GM18861 (cell line): ENCODE measurements around the gene GLI3.

Source experiments
- ATAC-seq: cut with Tn5 transposase; IDR thresholded peaks from one replicate; pipeline ENCODE4 v1.9.1; 2021; ENCODE audit not compliant: unreplicated experiment

Gene GLI3

DNA sequence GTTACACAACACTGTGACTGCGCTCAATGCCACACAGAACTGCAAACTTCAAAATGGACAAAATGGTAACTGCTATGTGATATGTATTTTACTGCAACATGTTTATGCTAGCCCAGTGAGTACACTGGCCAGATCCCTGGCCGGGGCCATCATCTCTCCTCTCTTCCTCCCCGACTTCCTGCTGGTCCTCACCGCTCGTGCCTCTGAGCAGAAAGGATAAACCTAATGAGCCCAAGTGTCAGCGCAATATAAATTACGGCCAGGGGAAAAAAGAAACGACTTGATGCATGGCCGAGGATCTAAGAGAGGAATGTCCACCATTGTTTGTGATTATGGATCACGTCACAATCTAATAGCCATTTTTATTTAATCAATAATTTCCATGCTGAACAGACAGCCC lies 225.2 kb downstream of the GLI3 start:
- ATAC-seq, result no peak

DNA sequence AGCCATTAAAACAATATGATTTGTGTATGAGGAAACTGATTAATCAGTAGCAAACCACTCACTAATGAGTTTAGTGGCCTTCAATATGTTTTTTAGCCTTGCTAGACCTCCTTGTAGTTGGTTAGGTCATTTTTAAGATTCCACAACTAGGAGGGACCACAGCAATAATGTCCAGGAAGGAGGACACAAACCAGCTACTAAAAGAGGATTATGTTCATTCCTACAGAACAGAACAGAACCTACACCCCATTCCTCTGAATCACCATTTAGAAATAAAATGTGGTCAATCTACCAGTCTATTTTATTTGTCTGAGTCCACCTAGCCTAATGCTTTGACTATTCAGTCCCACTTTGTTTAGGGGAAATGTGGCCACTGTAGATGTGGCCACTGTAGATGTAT lies 226.3 kb downstream of the GLI3 start:
- ATAC-seq, result no peak

DNA sequence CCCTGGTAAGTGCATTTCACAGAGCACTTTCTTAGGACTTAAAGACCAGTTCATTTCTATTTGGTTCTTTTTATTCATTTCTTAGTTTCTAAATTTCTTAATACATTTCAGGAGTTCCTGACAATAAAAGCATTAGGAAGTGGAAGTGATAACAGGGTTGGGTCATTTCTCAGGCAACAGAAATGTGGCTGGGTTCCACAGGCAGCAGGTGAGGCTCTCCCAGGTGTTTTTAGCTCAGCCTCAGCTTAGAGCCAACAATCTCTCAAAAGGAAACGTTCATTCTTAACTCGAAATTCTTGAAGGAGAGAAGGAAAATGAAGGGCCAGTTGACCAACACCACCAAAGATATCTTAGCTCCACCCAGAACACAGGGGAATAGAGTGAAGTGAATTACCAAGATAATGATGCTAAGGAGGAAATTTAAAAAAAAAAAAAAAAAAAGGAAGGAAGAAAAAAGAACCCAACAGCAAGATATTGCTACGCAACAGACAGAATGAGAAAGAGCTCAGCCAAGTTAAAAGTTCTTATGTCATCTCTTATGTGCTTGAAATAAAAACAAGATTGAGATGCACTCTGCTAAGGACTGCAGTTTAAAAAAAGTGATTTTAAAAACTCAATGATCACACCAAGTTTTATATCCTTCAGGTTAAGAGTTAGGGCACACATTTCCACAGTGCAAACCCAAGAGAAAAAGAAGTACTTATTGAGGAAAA lies 230.1 kb downstream of the GLI3 start:
- no peak for ATAC-seq

- ATAC-seq, result no peak
Observed at GRCh38 chr7:42002654-42003053, 234.4 kb downstream of the GLI3 start.

DNA sequence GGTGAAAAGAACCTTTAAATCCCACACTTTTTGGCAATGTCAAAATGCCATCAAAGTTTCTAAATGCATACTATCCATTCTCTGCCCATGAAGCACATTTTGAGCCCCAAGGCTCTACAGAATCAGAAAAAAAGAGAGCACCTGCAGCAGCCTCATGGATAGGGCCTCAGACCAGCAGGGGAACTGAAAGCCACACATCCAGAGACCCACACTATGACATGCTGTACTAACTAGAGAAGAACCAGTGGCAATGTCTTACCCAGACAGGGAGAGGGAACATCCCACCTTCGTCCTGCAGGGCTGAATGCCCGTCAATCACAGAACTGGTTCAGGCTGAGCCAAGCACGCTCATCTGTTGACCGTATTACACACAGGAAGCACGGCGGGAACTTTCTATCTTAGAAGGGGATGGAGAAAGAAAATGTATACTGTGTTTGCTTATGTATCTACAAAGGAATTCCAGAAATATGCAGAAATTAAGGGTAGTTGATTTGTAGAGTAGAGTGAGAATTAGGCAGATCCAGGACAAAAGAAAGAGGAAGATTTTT lies 237.2 kb downstream of the GLI3 start:
- no peak for ATAC-seq

GRCh38 chr7:41998041-41998440 lies 239.0 kb downstream of the GLI3 start:
- ATAC-seq, result no peak

GRCh38 chr7:41997151-41997550 lies 239.9 kb downstream of the GLI3 start:
- no peak for ATAC-seq

DNA sequence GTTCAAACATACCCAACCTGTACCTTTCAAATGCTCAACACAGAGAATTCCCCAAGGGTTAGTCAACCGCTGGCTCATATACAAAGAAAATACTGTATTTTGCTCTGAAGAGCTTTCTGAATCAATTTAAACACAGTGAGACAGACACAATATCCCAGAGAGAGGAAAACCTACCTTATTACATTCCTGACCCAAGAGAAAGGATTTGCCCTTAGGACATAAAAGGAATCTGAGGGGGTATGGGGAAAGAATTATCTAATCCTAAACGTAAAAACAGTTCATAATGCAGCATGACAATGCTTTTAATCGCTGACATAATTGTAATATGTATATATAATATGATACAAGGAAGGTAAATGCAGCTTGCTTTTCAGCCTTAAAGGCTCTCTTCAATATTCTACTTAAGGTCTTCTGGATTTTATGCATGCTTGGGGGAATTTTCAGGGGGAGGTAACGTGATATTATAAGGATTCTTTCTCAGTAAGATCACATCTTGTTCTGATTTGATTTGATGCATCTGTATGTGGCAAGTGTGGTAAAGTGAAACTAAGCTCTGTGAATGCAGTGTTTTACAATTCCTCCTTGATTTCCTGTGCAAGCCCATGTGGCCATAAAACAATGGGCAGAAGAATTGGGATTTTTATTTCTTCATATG lies 240.5 kb downstream of the GLI3 start:
- no peak for ATAC-seq

DNA sequence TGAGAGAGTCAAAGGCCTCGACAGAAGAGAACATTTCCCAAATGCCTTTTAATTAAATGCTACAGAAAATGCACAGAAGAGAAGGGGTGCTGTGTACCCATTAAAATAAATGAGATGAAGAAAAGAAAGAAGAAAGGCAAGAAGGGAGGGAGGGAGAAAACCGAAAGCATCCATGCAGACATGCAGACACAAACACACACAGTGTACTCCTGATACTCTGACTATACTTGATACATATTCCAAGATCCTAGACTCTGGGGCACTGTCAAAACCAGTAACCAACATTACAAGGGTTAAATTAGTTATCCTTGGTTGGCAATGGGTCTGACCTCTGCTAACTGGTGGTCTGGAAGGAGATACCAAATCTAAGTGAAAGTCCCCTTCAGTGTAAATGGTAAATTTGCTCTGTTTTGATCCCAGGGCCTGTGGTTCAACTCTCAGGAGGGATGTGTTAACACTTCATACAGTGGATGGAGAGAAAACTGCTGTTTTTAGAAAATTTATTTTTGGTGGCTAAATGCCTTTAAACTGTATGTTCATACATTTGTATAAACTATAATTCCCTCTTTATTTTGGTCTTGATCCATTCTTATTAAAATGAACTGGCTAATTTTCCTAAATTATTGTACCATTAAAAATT lies 241.3 kb downstream of the GLI3 start:
- ATAC-seq, result no peak

- no peak for ATAC-seq
Observed at GRCh38 chr7:41994746-41995110, 242.3 kb downstream of the GLI3 start.

- no peak for ATAC-seq
Observed at GRCh38 chr7:41994036-41994745, 242.8 kb downstream of the GLI3 start.

DNA sequence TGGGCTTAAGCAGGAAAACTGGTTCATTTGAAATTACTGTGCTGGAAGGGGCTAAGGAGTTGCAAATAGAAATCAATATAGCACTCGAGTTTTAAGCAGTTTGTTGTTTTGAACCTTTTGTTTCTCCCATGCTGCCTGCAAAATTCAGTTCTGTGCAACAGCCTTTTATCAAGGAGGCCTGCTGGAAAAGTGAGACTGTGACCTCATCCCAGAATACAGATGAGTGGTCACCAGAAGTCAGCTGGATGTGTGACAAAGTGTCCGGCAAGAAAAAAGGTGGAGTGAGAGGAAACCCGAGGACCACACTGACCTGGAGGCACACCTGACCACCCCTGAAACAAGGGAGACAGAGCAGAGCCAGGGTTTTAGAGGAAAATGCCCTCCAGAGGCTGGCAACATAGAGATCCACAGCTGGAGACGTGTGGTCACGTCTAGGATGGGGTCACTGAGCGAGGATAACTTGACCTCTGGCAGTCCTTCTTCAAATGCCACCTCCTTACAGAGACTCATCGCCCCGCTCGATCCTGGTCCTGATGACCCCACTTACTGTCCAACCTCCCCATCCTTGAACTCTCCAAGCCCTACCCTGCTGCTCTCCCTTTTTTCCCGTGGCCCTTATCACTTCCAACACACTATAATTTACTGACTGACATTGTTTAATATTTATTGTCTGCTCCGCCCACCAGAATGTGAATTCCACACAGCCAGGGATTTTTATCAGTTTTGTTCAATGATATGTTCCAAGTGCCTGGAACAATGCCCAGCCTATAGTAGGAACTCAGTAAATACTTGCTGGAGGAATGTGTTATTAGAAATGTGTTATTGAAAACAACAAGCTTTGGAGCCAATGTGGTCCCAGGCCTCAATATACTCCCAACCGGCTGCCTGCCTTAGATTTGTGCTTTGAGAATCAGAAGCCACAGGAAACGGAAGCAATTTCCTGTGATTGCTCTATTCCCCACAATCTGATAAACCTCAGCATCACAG lies 243.8 kb downstream of the GLI3 start:
- no peak for ATAC-seq

DNA sequence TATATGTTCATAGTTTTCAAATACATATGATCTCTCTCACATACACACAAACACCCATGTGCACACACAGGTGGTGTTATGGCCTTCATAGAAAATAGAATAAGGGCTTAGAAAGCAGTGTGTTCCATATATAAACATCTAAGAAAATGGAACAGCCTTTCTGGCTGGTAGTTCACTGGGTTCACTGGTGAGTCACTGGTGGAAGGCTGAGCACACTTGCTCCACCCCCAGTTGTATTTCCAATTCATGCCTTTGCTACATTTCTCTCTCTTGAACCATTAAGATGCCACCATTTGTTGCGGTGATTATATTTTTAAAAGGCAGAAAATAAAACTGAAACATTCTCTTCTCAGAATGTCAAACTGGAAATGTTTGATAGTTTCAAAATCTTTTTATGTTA lies 252.1 kb downstream of the GLI3 start:
- ATAC-seq, result no peak

GRCh38 chr7:41981046-41982040 lies 255.7 kb downstream of the GLI3 start:
- ATAC-seq, result no peak

- no peak for ATAC-seq
Observed at GRCh38 chr7:41979834-41980307, 257.1 kb downstream of the GLI3 start.

DNA sequence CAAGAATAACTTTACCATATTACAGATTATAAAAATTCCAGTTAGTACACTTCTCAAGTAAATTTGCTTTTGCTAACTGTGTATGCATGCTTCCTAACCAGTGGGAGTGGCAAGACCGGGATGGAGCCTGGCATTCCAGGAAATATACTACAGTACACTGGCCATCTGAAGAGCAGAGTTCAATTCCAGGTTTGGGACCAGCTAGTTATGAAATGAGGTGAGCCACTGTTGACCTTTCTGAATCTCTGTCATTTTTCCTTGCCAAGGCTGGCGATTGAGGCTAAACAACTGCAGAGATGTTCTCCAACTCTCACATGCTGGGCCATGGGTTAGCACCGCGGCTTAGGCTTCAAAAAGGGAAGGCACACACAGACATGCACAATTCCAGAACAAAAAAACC lies 258.2 kb downstream of the GLI3 start:
- ATAC-seq, result no peak

DNA sequence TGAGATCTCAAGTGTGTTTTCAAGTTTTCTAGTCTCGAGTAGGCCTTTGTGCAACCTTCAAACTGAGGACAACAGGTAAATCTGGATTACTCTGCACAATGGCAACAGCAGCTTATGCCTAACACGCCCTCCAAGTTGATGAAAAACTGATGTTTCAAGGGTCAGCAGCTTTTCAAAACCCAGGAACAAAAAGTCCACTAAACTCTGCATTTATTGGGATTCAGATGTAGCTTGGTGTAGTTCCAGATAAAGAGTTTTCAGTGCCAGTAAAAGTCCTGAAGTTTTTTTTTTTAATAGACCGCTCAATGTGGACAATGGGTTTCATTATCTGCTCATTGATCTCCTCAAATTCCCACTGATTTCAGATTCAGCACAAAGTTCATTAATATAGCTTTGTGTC lies 259.3 kb downstream of the GLI3 start:
- no peak for ATAC-seq

- ATAC-seq, result no peak
Observed at GRCh38 chr7:41977151-41977651, 259.8 kb downstream of the GLI3 start.

DNA sequence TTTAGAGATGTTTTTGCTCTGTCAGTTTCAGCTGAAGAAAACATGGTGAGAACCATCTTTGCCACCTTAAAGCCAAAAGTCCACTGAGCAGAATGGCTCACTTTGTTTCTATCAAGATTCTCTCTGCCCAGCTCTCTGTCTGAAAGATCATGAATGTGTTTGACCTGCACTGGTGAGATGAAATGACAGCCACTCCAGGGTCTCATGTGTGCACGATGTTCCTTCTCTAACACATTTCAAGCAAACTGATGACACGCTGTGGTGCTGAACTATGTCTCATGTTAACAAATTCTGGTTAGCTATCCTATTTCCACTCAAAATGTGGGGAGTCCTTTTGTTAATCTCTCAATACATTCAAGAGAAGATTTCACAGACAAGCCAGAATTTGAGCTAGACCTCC lies 260.6 kb downstream of the GLI3 start:
- ATAC-seq, result no peak
